Fibroblast of lung (primary cell): ENCODE results near the gene CTAG1A. TPM values are rescaled to one million over a fixed set of nuclear protein-coding genes. Genes with fewer than 3 reads are reported as not detected.

Experiments used
- DNase-seq, 2 donors: peaks; one replicate each; pipeline versions ENCODE4 v3.0.0 to v3.0.0-alpha.2; 2010; ENCODE audit warnings: low read depth in 2 of 2
- H2AFZ ChIP-seq: 2 replicates; pipeline ENCODE4 v1.5.1; 2012; ENCODE audit warnings: low read length, control low read depth, inconsistent platforms
- H3K27ac ChIP-seq: 2 replicates; pipeline ENCODE4 v1.5.1; 2011; ENCODE audit warnings: low read length, control low read depth; ENCODE audit not compliant: insufficient read depth
- H3K27me3 ChIP-seq: 2 replicates; pipeline ENCODE4 v1.5.1; 2011; ENCODE audit warnings: mild to moderate bottlenecking, low read length; ENCODE audit not compliant: control insufficient read depth, insufficient read depth
- H3K36me3 ChIP-seq: 2 replicates; pipeline ENCODE4 v1.5.1; 2011; ENCODE audit warnings: low read length; ENCODE audit not compliant: control insufficient read depth, insufficient read depth
- H3K4me1 ChIP-seq: 2 replicates; pipeline ENCODE4 v1.5.1; 2011; ENCODE audit warnings: low read length; ENCODE audit not compliant: control insufficient read depth, insufficient read depth; ENCODE audit errors: extremely low read depth
- H3K4me2 ChIP-seq: 2 replicates; pipeline ENCODE4 v1.5.1; 2011; ENCODE audit warnings: low read length, control low read depth; ENCODE audit not compliant: insufficient read depth; ENCODE audit errors: extremely low read depth
- H3K4me3 ChIP-seq, 4 experiments: fragments of 200-600 bp in 1 of 4; sonication (generic) in 1 of 4; replicated peaks in 1 of 4; 2 replicates each; pipeline ENCODE4 v1.5.1; 2011 to 2016; ENCODE audit warnings: low read length in 4 of 4, low read depth in 3 of 4, mild to moderate bottlenecking in 3 of 4, control low read depth in 2 of 4, inconsistent platforms in 1 of 4, mixed read lengths in 1 of 4; ENCODE audit not compliant: insufficient read depth in 1 of 4; ENCODE audit errors: control extremely low read depth in 1 of 4
- H3K79me2 ChIP-seq: 2 replicates; pipeline ENCODE4 v1.5.1; 2012; ENCODE audit warnings: mild to moderate bottlenecking, low read length, inconsistent platforms; ENCODE audit not compliant: control insufficient read depth, insufficient read depth
- H3K9ac ChIP-seq: 2 replicates; pipeline ENCODE4 v1.5.1; 2011; ENCODE audit warnings: mild to moderate bottlenecking, low read length, control low read depth; ENCODE audit not compliant: insufficient read depth
- H3K9me3 ChIP-seq: 2 replicates; pipeline ENCODE4 v1.5.1; 2012; ENCODE audit warnings: low read depth, low read length; ENCODE audit not compliant: control insufficient read depth, insufficient read depth
- H4K20me1 ChIP-seq: 2 replicates; pipeline ENCODE4 v1.5.1; 2011; ENCODE audit warnings: low read length; ENCODE audit not compliant: control insufficient read depth, insufficient read depth; ENCODE audit errors: extremely low read depth
- EZH2 ChIP-seq: IDR thresholded peaks from 2 replicates; pipeline ENCODE4 v1.5.1; 2012; ENCODE audit warnings: low read length, control low read depth, mild to moderate bottlenecking; ENCODE audit errors: missing control alignments
- polyA plus RNA-seq, 2 donors: library from polyadenylated mRNA; depleted of rRNA in 1 of 2; stranded (reverse) in 1 of 2; unstranded in 1 of 2; fragments of >200 nt; gene quantifications; 2 replicates each; pipeline ENCODE4 v1.2.1, GENCODE V29; 2011 to 2012; ENCODE audit warnings: missing spikeins in 1 of 2
- total RNA-seq: library from RNA; depleted of rRNA; stranded (reverse); fragments of >200 nt; gene quantifications from 2 replicates; pipeline ENCODE4 v1.2.1, GENCODE V29; 2014
- TF ChIP-seq, protein P1 (sequence below), 2 donors: IDR thresholded peaks in 1 of 2; conservative IDR thresholded peaks in 1 of 2; 1 replicate in 1 of 2; 2 replicates in 1 of 2; pipeline ENCODE4 v1.5.1; 2011 to 2012; ENCODE audit warnings: low read length in 2 of 2, control low read depth in 1 of 2, inconsistent platforms in 1 of 2, low read depth in 1 of 2, mild to moderate bottlenecking in 1 of 2

The CTAG1A gene
- total and polyA plus RNA-seq, 2 donors (not counting 1 experiment from before 2014, with no cell fraction given), result not detected

DNA sequence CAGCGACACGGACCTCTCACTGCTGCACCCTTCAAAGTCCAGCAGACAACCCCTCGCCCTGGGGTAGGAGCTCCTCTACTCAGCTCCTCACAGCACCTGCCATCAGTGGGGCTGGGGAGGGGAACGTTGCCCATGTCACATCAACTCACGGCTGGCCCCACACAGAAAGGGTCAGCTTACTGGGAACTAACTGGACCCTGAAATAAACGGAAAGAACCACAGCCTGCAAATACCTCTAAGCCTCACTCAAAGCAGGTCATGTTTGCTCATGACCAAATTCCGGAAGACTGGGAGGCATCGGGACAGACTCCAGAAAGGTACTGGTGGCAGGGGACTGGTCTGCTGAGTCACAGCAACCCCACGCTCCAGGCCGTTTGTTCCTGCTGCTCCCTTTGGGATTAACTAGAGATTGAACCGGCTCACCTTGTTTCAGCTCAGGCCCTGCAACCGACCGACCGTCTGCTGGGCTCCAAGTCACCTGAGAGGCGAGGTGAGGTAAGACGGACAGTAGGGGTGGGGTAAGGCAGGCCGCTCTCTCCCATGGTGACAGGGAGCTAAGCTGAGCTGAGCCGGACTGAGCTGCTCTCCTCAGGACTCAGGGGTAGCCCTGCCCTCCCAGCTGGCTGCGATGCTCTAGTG, 43.9 kb upstream of the CTAG1A start:
- DNase-seq, result peak in 1 of 2 donors; percentile 56
- no peak for TF ChIP-seq EZH2
- TF ChIP-seq, protein P1, sequence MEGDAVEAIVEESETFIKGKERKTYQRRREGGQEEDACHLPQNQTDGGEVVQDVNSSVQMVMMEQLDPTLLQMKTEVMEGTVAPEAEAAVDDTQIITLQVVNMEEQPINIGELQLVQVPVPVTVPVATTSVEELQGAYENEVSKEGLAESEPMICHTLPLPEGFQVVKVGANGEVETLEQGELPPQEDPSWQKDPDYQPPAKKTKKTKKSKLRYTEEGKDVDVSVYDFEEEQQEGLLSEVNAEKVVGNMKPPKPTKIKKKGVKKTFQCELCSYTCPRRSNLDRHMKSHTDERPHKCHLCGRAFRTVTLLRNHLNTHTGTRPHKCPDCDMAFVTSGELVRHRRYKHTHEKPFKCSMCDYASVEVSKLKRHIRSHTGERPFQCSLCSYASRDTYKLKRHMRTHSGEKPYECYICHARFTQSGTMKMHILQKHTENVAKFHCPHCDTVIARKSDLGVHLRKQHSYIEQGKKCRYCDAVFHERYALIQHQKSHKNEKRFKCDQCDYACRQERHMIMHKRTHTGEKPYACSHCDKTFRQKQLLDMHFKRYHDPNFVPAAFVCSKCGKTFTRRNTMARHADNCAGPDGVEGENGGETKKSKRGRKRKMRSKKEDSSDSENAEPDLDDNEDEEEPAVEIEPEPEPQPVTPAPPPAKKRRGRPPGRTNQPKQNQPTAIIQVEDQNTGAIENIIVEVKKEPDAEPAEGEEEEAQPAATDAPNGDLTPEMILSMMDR (conservative IDR thresholded peaks at IDR 0.05 in 1 of 2, IDR thresholded peaks at IDR 0.05 in 1 of 2; ENCODE audit: low read depth in 1 of 2, low read length in 2 of 2), result no peak
- H3K4me1 ChIP-seq, result peaks cover 11% of the 10 kb centered on the region
- no peaks in the 10 kb centered on the region for H4K20me1 ChIP-seq
- peaks cover 12% of the 10 kb centered on the region for H3K36me3 ChIP-seq
- H3K9ac ChIP-seq, result no peak overlapping the region
- no peaks in the 10 kb centered on the region for H3K27me3 ChIP-seq
- no peak overlapping the region for H3K4me2 ChIP-seq
- H3K4me3 ChIP-seq, result no peak overlapping the region
- peak overlapping the region; percentile 96 for H3K27ac ChIP-seq
- no peak overlapping the region for H2AFZ ChIP-seq
- H3K79me2 ChIP-seq, result peaks cover 25% of the 10 kb centered on the region
- no peaks in the 10 kb centered on the region for H3K9me3 ChIP-seq

GRCh38 chrX:154541589-154541895, 43.4 kb upstream of the CTAG1A start:
- peaks cover 30% of the 10 kb centered on the region for H3K79me2 ChIP-seq
- peak overlapping the region; percentile 7 for H3K9ac ChIP-seq
- H3K9me3 ChIP-seq, result no peaks in the 10 kb centered on the region
- peaks cover 12% of the 10 kb centered on the region for H3K36me3 ChIP-seq
- no peak overlapping the region for H3K4me3 ChIP-seq
- H3K4me1 ChIP-seq, result peaks cover 11% of the 10 kb centered on the region
- H4K20me1 ChIP-seq, result no peaks in the 10 kb centered on the region
- TF ChIP-seq, protein P1 (conservative IDR thresholded peaks at IDR 0.05 in 1 of 2, IDR thresholded peaks at IDR 0.05 in 1 of 2; ENCODE audit: low read depth in 1 of 2, low read length in 2 of 2), result no peak
- no peak for TF ChIP-seq EZH2
- peak overlapping the region; percentile 13 for H3K4me2 ChIP-seq
- no peak overlapping the region for H2AFZ ChIP-seq
- DNase-seq, result no peak
- H3K27ac ChIP-seq, result peak overlapping the region; percentile 96
- no peaks in the 10 kb centered on the region for H3K27me3 ChIP-seq

DNA sequence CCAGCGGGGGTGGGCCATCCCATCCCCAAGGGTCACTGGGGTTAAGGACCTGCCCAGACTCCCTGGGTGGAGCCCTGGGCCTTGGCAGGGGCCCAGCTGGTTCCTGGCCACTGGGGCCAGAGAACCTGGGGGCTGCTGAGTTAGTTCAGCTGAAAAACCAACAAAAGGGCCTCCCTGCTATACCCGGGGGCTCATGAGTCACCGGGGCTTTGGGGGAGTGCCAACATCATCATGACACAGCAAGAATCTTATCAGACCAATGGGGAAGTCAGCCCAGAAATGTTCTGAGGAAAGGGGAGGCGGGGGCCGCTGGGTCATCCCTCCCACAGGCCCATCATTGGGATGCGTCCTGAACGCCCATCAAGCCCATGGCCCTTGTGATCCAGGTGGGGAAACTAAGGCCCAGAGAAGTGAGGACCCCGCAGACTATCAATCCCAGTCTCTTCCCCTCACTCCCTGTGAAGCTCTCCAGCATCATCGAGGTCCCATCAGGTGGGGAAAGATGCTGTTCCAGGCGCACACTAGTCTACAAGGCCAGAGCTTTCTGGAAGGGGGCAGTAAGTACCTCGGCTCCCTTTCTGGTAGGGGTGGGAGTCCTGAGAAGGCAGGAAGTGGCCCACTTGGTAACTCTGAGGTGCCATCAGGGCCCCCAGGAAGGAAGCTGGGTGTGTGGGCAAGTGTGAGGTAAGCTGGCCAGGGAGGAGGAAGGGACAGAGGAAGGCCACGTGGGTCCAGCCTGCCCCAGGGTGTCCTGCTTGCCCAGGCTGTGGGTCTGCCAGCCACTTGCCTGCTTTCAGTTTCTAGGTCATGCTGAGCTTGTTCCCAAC, 42.8 kb upstream of the CTAG1A start:
- DNase-seq, result peak; percentile 88 to 94
- Histone ChIP-seq H4K20me1 (no peaks in the 10 kb centered on the region), H3K4me1 (peaks cover 11% of the 10 kb centered on the region), H3K36me3 (peaks cover 12% of the 10 kb centered on the region), H3K27ac (peak overlapping the region; percentile 96), H3K9me3 (no peaks in the 10 kb centered on the region), H3K79me2 (peaks cover 30% of the 10 kb centered on the region), H3K4me2 (peak overlapping the region; percentile 13), H2AFZ (no peak overlapping the region), H3K27me3 (no peaks in the 10 kb centered on the region), H3K4me3 (no peak overlapping the region), H3K9ac (peak overlapping the region; percentile 42)
- TF ChIP-seq, protein P1 (conservative IDR thresholded peaks at IDR 0.05 in 1 of 2, IDR thresholded peaks at IDR 0.05 in 1 of 2; ENCODE audit: low read depth in 1 of 2, low read length in 2 of 2), result no peak
- TF ChIP-seq EZH2, result no peak
